Small intestine (tissue), 7 donors: ENCODE measurements around the gene IL1RAPL1. TPM values are rescaled to one million over a fixed set of nuclear protein-coding genes. Genes with fewer than 3 reads are reported as not detected.

Experiments
- DNase-seq, 2 donors: peaks; one replicate each; pipeline versions ENCODE4 v3.0.0 to v3.0.0-alpha.2; 2013
- FAIRE-seq: peaks from 2 replicates; lab custom pipeline; 2012; peaks lifted over from hg19 to GRCh38; lab: Jason Lieb, UNC
- H3K27ac ChIP-seq, 3 donors: one replicate each; pipeline ENCODE4 v1.5.1; 2013; ENCODE audit warnings: low read length in 2 of 3, mild to moderate bottlenecking in 2 of 3, control low read depth in 1 of 3, inconsistent platforms in 1 of 3, low read depth in 1 of 3, moderate library complexity in 1 of 3
- H3K27me3 ChIP-seq, 3 donors: one replicate each; pipeline ENCODE4 v1.6.1; 2013; ENCODE audit warnings: low read length in 3 of 3, inconsistent platforms in 1 of 3; ENCODE audit not compliant: control insufficient read depth in 3 of 3, insufficient read depth in 3 of 3
- H3K36me3 ChIP-seq, 3 donors: one replicate each; pipeline ENCODE4 v1.6.1; 2013; ENCODE audit warnings: low read length in 3 of 3, inconsistent platforms in 1 of 3, low read depth in 1 of 3, mild to moderate bottlenecking in 1 of 3, moderate library complexity in 1 of 3; ENCODE audit not compliant: control insufficient read depth in 3 of 3, insufficient read depth in 2 of 3
- H3K4me1 ChIP-seq, 3 donors: one replicate each; pipeline ENCODE4 v1.6.1; 2013; ENCODE audit warnings: low read length in 2 of 3, inconsistent platforms in 1 of 3, low read depth in 1 of 3, mild to moderate bottlenecking in 1 of 3, moderate library complexity in 1 of 3; ENCODE audit not compliant: control insufficient read depth in 3 of 3, insufficient read depth in 2 of 3
- H3K4me3 ChIP-seq, 3 donors: one replicate each; pipeline ENCODE4 v1.5.1; 2013; ENCODE audit warnings: low read length in 3 of 3, control low read depth in 1 of 3, inconsistent platforms in 1 of 3, low read depth in 1 of 3, mild to moderate bottlenecking in 1 of 3, moderate library complexity in 1 of 3
- H3K9me3 ChIP-seq, 2 donors: one replicate each; pipeline ENCODE4 v1.6.1; 2013; ENCODE audit warnings: low read depth in 1 of 2, low read length in 1 of 2; ENCODE audit not compliant: control insufficient read depth in 2 of 2, insufficient read depth in 1 of 2
- WGBS, 3 donors: extraction: QIAGEN DNeasy Blood & Tissue Kit; methylation state at CpG; one replicate each; pipeline ENCODE4 v1.1.7; 2013; 5-methylcytosine and 5-hydroxymethylcytosine counted together
- polyA plus RNA-seq, 4 donors: library from polyadenylated mRNA; stranded (reverse) in 3 of 4; unstranded in 1 of 4; fragments of 200-250 nt in 3 of 4; fragments of 120-200 nt in 1 of 4; gene quantifications; one replicate each; pipeline versions ENCODE4 v1.2.1 to v1.2.3, GENCODE V29; 2013
- donor health status: healthy with polysubstance abuse.
- donor health status: control.
- donor health status: control.
- donor health status: Bipolar disorder and iron deficiency.
- donor health status: healthy.

IL1RAPL1 gene
- polyA plus RNA-seq, 4 donors, result 0.04 to 0.27 TPM; not detected in 2

- Histone ChIP-seq H3K27ac (no peak overlapping the region), H3K4me1 (no peaks in the 10 kb centered on the region), H3K36me3 (no peaks in the 10 kb centered on the region), H3K9me3 (no peaks in the 10 kb centered on the region), H3K4me3 (no peak overlapping the region), H3K27me3 (no peaks in the 10 kb centered on the region)
- 82 to 89% (median 86%) methylated on average over 2 of the region's 2 CpGs for WGBS, 3 donors
- FAIRE-seq, result no peak
- no peak for DNase-seq
These were observed 903.4 kb downstream of the IL1RAPL1 start for GRCh38 chrX:29490606-29491005.

- no peak for FAIRE-seq
- WGBS, 3 donors, result 70 to 91% (median 74%) methylated on average over 3 of the region's 3 CpGs
These were observed 904.4 kb downstream of the IL1RAPL1 start for GRCh38 chrX:29491659-29492058.

GRCh38 chrX:29496636-29497180 lies 909.5 kb downstream of the IL1RAPL1 start:
- Histone ChIP-seq H3K27ac (no peak overlapping the region), H3K27me3 (no peaks in the 10 kb centered on the region), H3K4me1 (no peaks in the 10 kb centered on the region), H3K36me3 (no peaks in the 10 kb centered on the region), H3K9me3 (no peaks in the 10 kb centered on the region), H3K4me3 (no peak overlapping the region)
- DNase-seq (no peak), FAIRE-seq (no peak)
- 42 to 61% (median 44%) methylated on average over 2 of the region's 2 CpGs for WGBS, 3 donors

More at GRCh38 chrX:29491659-29492058, 904.4 kb downstream of the IL1RAPL1 start:
- no peaks in the 10 kb centered on the region for H3K27me3 ChIP-seq
- H3K27ac ChIP-seq, result no peak overlapping the region
- H3K4me1 ChIP-seq, result no peaks in the 10 kb centered on the region
- H3K9me3 ChIP-seq, result no peaks in the 10 kb centered on the region
- no peak overlapping the region for H3K4me3 ChIP-seq
- DNase-seq, result no peak
- no peaks in the 10 kb centered on the region for H3K36me3 ChIP-seq

GRCh38 chrX:29506729-29507128 lies 919.5 kb downstream of the IL1RAPL1 start:
- Histone ChIP-seq H3K4me1 (no peaks in the 10 kb centered on the region), H3K4me3 (no peak overlapping the region), H3K36me3 (no peaks in the 10 kb centered on the region), H3K27me3 (no peaks in the 10 kb centered on the region), H3K27ac (no peak overlapping the region), H3K9me3 (no peaks in the 10 kb centered on the region)
- whole genome bisulfite sequencing, 3 donors, result 50 to 94% (median 73%) methylated on average over 1 of the region's 1 CpG
- FAIRE-seq, result no peak
- no peak for DNase-seq

GRCh38 chrX:29518100-29518499 lies 930.9 kb downstream of the IL1RAPL1 start:
- H3K9me3 ChIP-seq, result no peaks in the 10 kb centered on the region
- no peaks in the 10 kb centered on the region for H3K27me3 ChIP-seq
- no peak overlapping the region for H3K4me3 ChIP-seq
- FAIRE-seq, result no peak
- DNase-seq, result no peak
- WGBS, 3 donors, result 37 to 76% (median 44%) methylated on average over 4 of the region's 4 CpGs
- H3K36me3 ChIP-seq, result no peaks in the 10 kb centered on the region
- no peaks in the 10 kb centered on the region for H3K4me1 ChIP-seq
- no peak overlapping the region for H3K27ac ChIP-seq

- Histone ChIP-seq H3K36me3 (no peaks in the 10 kb centered on the region), H3K27ac (no peak overlapping the region), H3K4me1 (no peaks in the 10 kb centered on the region), H3K4me3 (no peak overlapping the region), H3K9me3 (no peaks in the 10 kb centered on the region), H3K27me3 (no peaks in the 10 kb centered on the region)
- DNase-seq (no peak), FAIRE-seq (no peak)
- WGBS, 3 donors, result 32 to 56% (median 35%) methylated on average over 1 of the region's 1 CpG
These were observed 941.0 kb downstream of the IL1RAPL1 start for GRCh38 chrX:29528281-29528680.

- 62 to 83% (median 69%) methylated on average over 2 of the region's 2 CpGs for WGBS, 3 donors
- no peak overlapping the region for H3K4me3 ChIP-seq
- H3K36me3 ChIP-seq, result no peaks in the 10 kb centered on the region
- DNase-seq (no peak), FAIRE-seq (no peak)
- H3K9me3 ChIP-seq, result no peaks in the 10 kb centered on the region
- H3K4me1 ChIP-seq, result no peaks in the 10 kb centered on the region
- H3K27me3 ChIP-seq, result no peaks in the 10 kb centered on the region
- no peak overlapping the region for H3K27ac ChIP-seq
These were observed 943.3 kb downstream of the IL1RAPL1 start for GRCh38 chrX:29530501-29530900.

- Histone ChIP-seq H3K9me3 (no peaks in the 10 kb centered on the region), H3K27ac (no peak overlapping the region), H3K4me3 (no peak overlapping the region), H3K36me3 (no peaks in the 10 kb centered on the region), H3K27me3 (no peaks in the 10 kb centered on the region), H3K4me1 (no peaks in the 10 kb centered on the region)
- WGBS, 3 donors, result 35 to 94% (median 61%) methylated on average over 4 of the region's 4 CpGs
- FAIRE-seq (no peak), DNase-seq (no peak)
These were observed 944.1 kb downstream of the IL1RAPL1 start for GRCh38 chrX:29531336-29531735.
